ENCODE measurements around the gene IL20. TPM values are rescaled to one million over a fixed set of nuclear protein-coding genes. Genes with fewer than 3 reads are reported as not detected.
A peak's percentile ranks its signal among the peaks of the same experiment; 100 is the strongest.

The IL20 gene
- total RNA-seq, 1 donor: not detected

DNA sequence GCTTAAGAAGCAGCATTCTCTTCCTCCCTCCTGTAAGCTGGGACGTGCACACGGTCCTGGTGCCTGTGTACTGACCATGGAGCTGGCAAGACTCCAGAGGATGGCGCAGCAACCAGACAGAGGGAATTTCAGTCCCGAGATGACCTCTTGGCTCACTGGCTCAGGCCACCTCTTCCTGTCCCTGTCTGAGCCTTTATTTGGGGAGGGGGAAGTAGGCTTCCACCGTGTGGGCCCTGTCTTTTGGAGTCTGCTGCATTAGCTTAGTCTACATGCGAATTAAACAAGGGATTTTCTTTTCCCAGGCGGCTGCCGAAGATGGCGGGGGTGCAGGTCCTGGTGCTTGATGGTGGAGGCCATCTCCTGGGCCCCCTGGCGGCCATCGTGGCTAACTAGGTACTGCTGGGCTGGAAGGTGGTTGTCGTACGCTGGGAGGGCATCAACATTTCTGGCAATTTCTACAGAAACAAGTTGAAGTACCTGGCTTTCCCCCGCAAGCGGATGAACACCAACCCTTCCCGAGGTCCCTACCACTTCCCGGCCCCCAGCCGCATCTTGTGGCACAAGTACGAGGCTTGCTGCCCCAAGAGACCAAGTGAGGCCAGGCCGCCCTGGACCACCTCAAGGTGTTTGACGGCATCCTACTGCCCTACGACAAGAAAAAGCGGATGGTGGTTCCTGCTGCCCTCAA lies 42.0 kb downstream of the IL20 start:
- Histone ChIP-seq H3K79me2 (ENCODE audit: insufficient read depth, low read length) (no peaks in the 10 kb centered on the region), H3K9me3 (ENCODE audit: low read depth, low read length) (no peaks in the 10 kb centered on the region), H4K20me1 (ENCODE audit: insufficient read depth, low read length) (no peaks in the 10 kb centered on the region), H3K27ac (ENCODE audit: low read depth, low read length) (no peak overlapping the region), H3K27me3 (ENCODE audit: insufficient read depth, low read length) (peaks cover 18% of the 10 kb centered on the region), H3K4me1 (ENCODE audit: insufficient read depth, low read length) (peaks cover 15% of the 10 kb centered on the region), H3K4me3 (ENCODE audit: insufficient read depth, low read length) (no peak overlapping the region), H2AFZ (ENCODE audit: low read length) (no peak overlapping the region), H3K4me2 (ENCODE audit: insufficient read depth, low read length) (no peak overlapping the region), H3K36me3 (ENCODE audit: insufficient read depth, low read length) (no peaks in the 10 kb centered on the region)
- TF ChIP-seq, protein P1, sequence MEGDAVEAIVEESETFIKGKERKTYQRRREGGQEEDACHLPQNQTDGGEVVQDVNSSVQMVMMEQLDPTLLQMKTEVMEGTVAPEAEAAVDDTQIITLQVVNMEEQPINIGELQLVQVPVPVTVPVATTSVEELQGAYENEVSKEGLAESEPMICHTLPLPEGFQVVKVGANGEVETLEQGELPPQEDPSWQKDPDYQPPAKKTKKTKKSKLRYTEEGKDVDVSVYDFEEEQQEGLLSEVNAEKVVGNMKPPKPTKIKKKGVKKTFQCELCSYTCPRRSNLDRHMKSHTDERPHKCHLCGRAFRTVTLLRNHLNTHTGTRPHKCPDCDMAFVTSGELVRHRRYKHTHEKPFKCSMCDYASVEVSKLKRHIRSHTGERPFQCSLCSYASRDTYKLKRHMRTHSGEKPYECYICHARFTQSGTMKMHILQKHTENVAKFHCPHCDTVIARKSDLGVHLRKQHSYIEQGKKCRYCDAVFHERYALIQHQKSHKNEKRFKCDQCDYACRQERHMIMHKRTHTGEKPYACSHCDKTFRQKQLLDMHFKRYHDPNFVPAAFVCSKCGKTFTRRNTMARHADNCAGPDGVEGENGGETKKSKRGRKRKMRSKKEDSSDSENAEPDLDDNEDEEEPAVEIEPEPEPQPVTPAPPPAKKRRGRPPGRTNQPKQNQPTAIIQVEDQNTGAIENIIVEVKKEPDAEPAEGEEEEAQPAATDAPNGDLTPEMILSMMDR (IDR thresholded peaks at IDR 0.05; ENCODE audit: extremely low read depth, low read depth, low read length): peak; percentile 32
- DNase-seq (ENCODE audit: insufficient read length, low spot score, missing footprints): no peak

DNA sequence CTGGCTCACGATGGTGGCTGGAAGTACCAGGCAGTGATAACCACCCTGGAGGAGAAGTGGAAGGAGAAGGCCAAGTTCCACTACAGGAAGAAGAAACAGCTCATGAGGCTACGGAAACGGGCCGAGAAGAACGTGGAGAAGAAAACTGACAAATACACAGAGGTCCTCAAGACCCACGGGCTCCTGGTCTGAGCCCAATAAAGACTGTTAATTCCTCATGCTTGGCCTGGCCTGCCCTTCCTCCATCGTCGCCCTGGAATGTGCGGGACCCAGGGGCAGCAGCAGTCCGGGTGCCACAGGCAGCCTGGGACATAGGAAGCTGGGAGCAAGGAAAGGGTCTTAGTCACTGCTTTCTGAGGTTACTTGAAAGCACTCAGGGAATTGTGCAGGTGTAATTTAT lies 42.6 kb downstream of the IL20 start:
- Histone ChIP-seq H3K4me1 (ENCODE audit: insufficient read depth, low read length) (peaks cover 15% of the 10 kb centered on the region), H3K36me3 (ENCODE audit: insufficient read depth, low read length) (no peaks in the 10 kb centered on the region), H3K9me3 (ENCODE audit: low read depth, low read length) (no peaks in the 10 kb centered on the region), H3K27ac (ENCODE audit: low read depth, low read length) (no peak overlapping the region), H4K20me1 (ENCODE audit: insufficient read depth, low read length) (no peaks in the 10 kb centered on the region), H3K4me2 (ENCODE audit: insufficient read depth, low read length) (no peak overlapping the region), H3K27me3 (ENCODE audit: insufficient read depth, low read length) (peaks cover 23% of the 10 kb centered on the region), H3K4me3 (ENCODE audit: insufficient read depth, low read length) (no peak overlapping the region), H3K79me2 (ENCODE audit: insufficient read depth, low read length) (no peaks in the 10 kb centered on the region), H2AFZ (ENCODE audit: low read length) (no peak overlapping the region)
- DNase-seq (ENCODE audit: insufficient read length, low spot score, missing footprints): no peak
- TF ChIP-seq, protein P1 (IDR thresholded peaks at IDR 0.05; ENCODE audit: extremely low read depth, low read depth, low read length): no peak

DNA sequence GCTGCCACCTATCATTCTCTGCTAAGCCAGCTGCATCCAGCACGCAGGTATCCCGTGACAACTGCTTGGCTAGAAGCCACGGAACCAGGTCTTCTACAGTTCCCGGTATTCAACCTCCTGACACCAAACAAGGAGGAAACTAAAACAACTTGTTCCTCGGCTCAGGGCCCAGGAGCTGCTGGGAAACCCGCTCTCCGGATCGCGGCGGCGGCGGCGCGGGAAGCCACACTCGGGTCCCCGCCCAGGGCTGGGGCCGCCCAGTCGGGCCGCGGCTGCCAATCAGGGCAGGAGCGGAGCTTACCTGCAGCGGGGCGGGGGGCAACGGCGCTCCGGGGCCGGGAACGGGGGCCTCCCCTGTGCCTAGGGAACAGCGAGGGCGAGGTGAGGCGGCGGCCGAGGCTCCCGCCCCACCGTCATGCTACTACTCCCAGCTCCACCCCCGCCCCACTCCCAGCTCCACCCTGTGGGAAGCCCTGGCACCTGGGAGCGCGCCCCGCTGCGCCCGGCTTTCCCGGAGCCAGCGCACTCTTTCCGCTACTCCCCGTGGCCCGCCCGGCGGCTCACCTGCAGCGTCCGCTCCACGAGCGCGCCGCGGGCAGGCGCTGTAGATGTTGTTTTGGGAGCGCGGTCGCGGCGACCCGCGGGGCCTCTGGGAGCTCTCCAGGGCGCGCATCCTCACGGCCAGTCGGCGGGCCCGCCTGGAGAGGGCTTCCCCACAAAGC lies 43.9 kb downstream of the IL20 start:
- TF ChIP-seq, protein P1 (IDR thresholded peaks at IDR 0.05; ENCODE audit: extremely low read depth, low read depth, low read length): no peak
- DNase-seq (ENCODE audit: insufficient read length, low spot score, missing footprints): no peak
- Histone ChIP-seq H3K4me1 (ENCODE audit: insufficient read depth, low read length) (peaks cover 14% of the 10 kb centered on the region), H3K79me2 (ENCODE audit: insufficient read depth, low read length) (no peaks in the 10 kb centered on the region), H3K4me3 (ENCODE audit: insufficient read depth, low read length) (peak overlapping the region; percentile 65), H2AFZ (ENCODE audit: low read length) (peak overlapping the region; percentile 70), H4K20me1 (ENCODE audit: insufficient read depth, low read length) (no peaks in the 10 kb centered on the region), H3K27me3 (ENCODE audit: insufficient read depth, low read length) (peaks cover 32% of the 10 kb centered on the region), H3K27ac (ENCODE audit: low read depth, low read length) (no peak overlapping the region), H3K36me3 (ENCODE audit: insufficient read depth, low read length) (no peaks in the 10 kb centered on the region), H3K4me2 (ENCODE audit: insufficient read depth, low read length) (peak overlapping the region; percentile 74), H3K9me3 (ENCODE audit: low read depth, low read length) (no peaks in the 10 kb centered on the region)

DNA sequence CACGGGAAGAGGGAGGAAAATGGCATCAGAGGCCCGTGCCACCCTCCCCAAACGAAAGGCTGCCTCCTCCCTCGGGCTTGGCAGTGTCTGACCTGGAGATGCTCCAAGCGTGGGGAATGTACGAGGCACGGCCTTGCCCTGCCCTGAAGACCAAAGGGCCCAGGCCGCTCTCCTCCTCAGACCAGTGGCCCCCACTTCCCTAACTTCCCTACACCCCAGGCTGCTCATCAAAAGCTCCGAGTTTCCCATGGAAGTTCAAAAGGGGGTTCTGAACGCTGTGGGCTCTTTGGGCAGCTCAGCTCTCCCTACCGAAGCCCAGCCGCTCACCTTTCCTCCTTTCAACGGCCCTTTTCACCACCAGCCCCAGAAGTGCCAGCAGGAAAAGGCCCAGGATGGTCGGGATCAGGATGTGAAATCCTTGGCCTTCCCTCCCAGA lies 44.5 kb downstream of the IL20 start:
- Histone ChIP-seq H3K4me1 (ENCODE audit: insufficient read depth, low read length) (peaks cover 8% of the 10 kb centered on the region), H3K4me2 (ENCODE audit: insufficient read depth, low read length) (peak overlapping the region; percentile 74), H3K27me3 (ENCODE audit: insufficient read depth, low read length) (peaks cover 34% of the 10 kb centered on the region), H3K4me3 (ENCODE audit: insufficient read depth, low read length) (peak overlapping the region; percentile 65), H4K20me1 (ENCODE audit: insufficient read depth, low read length) (no peaks in the 10 kb centered on the region), H3K27ac (ENCODE audit: low read depth, low read length) (no peak overlapping the region), H3K9me3 (ENCODE audit: low read depth, low read length) (no peaks in the 10 kb centered on the region), H3K36me3 (ENCODE audit: insufficient read depth, low read length) (no peaks in the 10 kb centered on the region), H2AFZ (ENCODE audit: low read length) (peak overlapping the region; percentile 70), H3K79me2 (ENCODE audit: insufficient read depth, low read length) (no peaks in the 10 kb centered on the region)
- no peak for DNase-seq (ENCODE audit: insufficient read length, low spot score, missing footprints)
- TF ChIP-seq, protein P1 (IDR thresholded peaks at IDR 0.05; ENCODE audit: extremely low read depth, low read depth, low read length): no peak

All from osteoblast (primary cell).